IPS-20b (cell line): Measurements from ENCODE around the gene SLC39A3.

Experiments used
- H3K27ac ChIP-seq: one replicate; pipeline ENCODE4 v1.5.1; 2013; ENCODE audit warnings: low read length
- H3K27me3 ChIP-seq: 2 replicates; pipeline ENCODE4 v1.6.1; 2013; ENCODE audit warnings: mild to moderate bottlenecking, low read length, inconsistent platforms; ENCODE audit not compliant: insufficient read depth
- H3K36me3 ChIP-seq: 2 replicates; pipeline ENCODE4 v1.6.1; 2013; ENCODE audit warnings: low read depth, mild to moderate bottlenecking, inconsistent platforms, low read length, moderate library complexity; ENCODE audit not compliant: insufficient read depth
- H3K4me1 ChIP-seq: 2 replicates; pipeline ENCODE4 v1.6.1; 2013; ENCODE audit warnings: mild to moderate bottlenecking, control low read depth, inconsistent platforms, low read length, moderate library complexity; ENCODE audit not compliant: insufficient read depth
- H3K4me3 ChIP-seq: 2 replicates; pipeline ENCODE4 v1.5.1; 2013; ENCODE audit warnings: mild to moderate bottlenecking, low read length, inconsistent platforms
- H3K9ac ChIP-seq: 2 replicates; pipeline ENCODE4 v1.6.1; 2013; ENCODE audit warnings: low read depth, mild to moderate bottlenecking, inconsistent platforms, low read length, moderate library complexity
- H3K9me3 ChIP-seq: 2 replicates; pipeline ENCODE4 v1.6.1; 2013; ENCODE audit warnings: mild to moderate bottlenecking, low read depth, low read length, inconsistent platforms; ENCODE audit not compliant: insufficient read depth

Gene SLC39A3

DNA sequence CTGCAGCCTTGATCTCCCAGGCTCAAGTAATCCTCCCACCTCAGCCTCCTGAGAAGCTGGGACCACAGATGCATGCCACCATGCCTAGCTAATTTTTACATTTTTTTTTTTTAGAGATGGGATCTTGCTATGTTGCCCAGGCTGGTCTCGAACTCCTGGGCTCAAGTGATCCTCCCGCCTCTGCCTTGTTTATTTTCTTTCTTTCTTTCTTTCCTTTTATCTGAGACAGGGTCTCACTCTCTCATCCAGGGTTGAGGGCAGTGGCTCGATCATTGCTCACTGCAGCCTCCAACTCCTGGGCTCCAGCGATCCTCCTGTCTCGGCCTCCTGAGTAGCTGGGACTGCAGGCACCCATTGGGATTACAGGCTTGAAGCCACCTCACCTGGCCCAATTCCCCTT is 33.6 kb downstream of the SLC39A3 start:
- Histone ChIP-seq H3K4me3 (no peak overlapping the region), H3K4me1 (peaks cover 7% of the 10 kb centered on the region; the same call in 1 of the 2 replicates), H3K9ac (no peak overlapping the region), H3K36me3 (no peaks in the 10 kb centered on the region), H3K27me3 (peaks cover 11% of the 10 kb centered on the region), H3K9me3 (no peaks in the 10 kb centered on the region), H3K27ac (no peak overlapping the region)

DNA sequence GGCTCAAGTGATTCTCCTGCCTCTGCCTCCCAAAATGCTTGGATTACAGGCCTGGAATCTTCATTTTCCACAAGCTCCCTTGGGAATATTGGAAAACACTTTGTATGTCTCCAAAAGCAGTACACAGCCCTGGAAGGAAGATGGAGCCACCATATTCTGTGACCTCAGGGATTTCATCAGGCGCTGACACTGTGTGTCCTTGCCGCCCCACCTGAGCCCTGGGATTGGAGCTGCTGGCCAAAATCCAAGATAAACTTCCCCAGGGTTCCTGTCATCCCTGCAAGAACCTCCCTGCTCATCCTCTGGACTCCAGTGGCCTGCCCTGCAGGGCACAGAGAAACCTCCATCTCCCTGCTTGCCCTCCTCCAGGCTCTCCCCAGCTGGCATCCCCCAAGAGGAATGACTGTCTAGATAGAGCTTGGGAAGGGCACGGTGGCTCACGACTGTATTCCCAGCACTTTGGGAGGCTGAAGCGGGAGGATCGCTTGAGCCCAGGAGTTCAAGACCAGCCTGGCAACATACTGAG is 36.1 kb downstream of the SLC39A3 start:
- Histone ChIP-seq H3K9me3 (no peaks in the 10 kb centered on the region), H3K4me1 (peaks cover 16% of the 10 kb centered on the region; the same call in 1 of the 2 replicates), H3K36me3 (no peaks in the 10 kb centered on the region), H3K27me3 (peaks cover 28% of the 10 kb centered on the region), H3K4me3 (no peak overlapping the region), H3K9ac (no peak overlapping the region), H3K27ac (no peak overlapping the region)

DNA sequence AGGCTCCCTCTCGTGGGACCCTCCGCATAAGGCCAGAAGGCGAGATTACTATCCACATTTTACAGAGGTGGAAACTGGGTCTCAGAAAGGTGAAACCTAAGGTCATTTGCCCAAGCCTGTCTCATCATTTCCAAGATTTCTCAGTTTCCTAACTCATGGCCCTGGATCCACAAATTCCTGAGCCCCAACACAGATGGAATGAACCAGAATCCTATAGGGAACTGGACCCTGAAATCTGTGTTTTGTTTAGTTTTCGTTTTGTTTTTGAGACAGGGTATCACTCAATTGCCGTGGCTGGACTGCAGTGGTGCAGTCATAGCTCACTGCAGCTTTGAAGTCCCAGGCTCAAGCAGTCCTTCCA is 36.8 kb downstream of the SLC39A3 start:
- Histone ChIP-seq H3K27me3 (peaks cover 28% of the 10 kb centered on the region), H3K36me3 (no peaks in the 10 kb centered on the region), H3K4me3 (no peak overlapping the region), H3K9ac (no peak overlapping the region), H3K4me1 (peaks cover 16% of the 10 kb centered on the region; the same call in 1 of the 2 replicates), H3K27ac (no peak overlapping the region), H3K9me3 (no peaks in the 10 kb centered on the region)

DNA sequence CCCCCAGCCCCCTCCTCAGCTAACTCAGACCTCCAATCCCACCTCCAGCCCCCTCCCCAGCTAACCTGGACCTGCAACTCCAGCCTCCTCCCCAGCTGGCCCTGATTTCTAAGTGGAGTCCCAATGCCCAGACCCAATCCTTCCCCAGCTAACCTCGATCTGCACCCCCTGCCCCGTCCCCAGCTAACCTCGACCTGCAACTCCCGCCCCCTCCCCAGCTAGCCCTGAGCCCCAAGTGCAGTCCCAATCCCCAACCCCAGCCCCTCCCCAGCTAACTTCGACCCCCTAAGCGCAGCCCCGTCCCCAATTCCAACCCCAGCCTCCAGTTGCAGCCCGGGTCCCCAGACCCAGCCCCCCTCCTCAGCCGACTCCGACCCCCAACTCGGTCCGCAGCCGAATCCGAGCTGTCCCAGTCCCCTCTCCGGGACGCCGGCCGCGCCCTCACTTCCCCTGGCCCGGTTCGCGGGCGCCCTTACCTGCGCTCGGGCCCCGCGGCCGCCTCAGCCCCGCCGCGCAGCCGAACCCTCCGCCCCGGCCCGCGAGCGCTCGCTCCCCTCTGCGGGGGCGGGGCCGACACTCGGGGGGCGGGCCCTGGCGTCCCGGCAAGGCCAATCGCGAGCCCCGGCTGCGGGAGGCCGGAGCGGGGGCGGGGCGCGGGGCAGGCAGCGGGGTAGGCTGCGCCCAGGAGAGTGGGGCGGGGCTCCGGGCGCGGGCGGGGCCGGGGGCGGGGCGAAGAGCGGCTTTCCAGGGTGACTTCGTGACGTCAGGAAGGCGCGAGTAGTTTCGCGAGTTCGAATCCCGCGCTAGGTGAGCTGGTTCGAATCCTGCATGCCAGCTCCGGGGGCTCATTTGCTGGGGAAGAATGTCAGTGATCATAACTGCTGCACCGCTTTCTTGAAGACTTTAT is 37.4 kb downstream of the SLC39A3 start, which contains the start of gene GNG7:
TSS of gene GNG7 (minus strand) at position 525 of the 907 bp plus-strand sequence. CDS start 182,006 bp downstream, outside the sequence.
- no peak within 1 kb of the TSS for H3K27ac ChIP-seq
- H3K4me3 ChIP-seq: peak within 1 kb of the TSS; percentile 79
- H3K27me3 ChIP-seq: peaks cover 28% of the 10 kb centered on the region
- no peaks in the 10 kb centered on the region for H3K9me3 ChIP-seq
- peak within 1 kb of the TSS; percentile 48; the same call in 1 of the 2 replicates for H3K9ac ChIP-seq
- no peaks in the 10 kb centered on the region for H3K36me3 ChIP-seq
- H3K4me1 ChIP-seq: peaks cover 16% of the 10 kb centered on the region; the same call in 1 of the 2 replicates

DNA sequence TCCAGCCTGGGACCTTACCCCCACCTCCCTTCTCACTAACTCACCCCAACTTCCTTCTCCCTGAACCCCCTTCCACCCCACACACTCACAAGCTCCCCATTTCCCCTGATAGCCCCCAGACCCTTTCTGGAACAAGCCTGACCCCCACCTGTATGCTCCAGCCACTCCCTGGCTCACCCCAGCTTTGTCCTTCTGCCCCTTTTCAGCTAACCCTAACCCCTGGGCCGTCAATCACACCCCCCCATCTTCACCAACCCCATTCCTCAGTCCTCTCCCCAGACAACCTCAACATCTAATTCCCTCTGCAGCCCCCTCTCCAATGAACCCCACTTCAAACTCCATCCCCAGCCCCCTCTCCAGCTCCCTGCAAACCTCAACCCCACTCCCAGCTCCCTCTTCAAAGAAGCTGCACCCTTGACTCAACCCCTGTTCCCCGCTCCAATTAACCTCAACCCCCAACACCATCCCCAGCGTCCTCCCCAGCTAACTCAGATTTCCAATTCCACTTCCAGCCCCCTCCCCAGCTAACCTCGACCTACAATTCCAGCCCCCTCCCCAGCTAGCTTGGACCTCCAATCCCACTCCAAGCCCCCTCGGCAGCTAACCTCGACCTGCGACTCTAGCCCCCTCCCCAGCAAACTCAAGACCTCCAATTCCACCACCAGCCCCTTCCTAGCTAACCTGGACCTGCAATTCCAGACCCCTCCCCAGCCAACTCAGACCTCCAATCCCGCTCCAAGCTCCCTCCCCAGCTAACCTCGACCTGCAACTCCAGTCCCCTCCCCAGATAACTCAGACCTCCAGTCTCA is 38.3 kb downstream of the SLC39A3 start:
- Histone ChIP-seq H3K27ac (no peak overlapping the region), H3K27me3 (peaks cover 28% of the 10 kb centered on the region), H3K36me3 (no peaks in the 10 kb centered on the region), H3K4me3 (peak overlapping the region; percentile 79), H3K9me3 (no peaks in the 10 kb centered on the region), H3K4me1 (peaks cover 16% of the 10 kb centered on the region; the same call in 1 of the 2 replicates), H3K9ac (peak overlapping the region; percentile 48; the same call in 1 of the 2 replicates)

DNA sequence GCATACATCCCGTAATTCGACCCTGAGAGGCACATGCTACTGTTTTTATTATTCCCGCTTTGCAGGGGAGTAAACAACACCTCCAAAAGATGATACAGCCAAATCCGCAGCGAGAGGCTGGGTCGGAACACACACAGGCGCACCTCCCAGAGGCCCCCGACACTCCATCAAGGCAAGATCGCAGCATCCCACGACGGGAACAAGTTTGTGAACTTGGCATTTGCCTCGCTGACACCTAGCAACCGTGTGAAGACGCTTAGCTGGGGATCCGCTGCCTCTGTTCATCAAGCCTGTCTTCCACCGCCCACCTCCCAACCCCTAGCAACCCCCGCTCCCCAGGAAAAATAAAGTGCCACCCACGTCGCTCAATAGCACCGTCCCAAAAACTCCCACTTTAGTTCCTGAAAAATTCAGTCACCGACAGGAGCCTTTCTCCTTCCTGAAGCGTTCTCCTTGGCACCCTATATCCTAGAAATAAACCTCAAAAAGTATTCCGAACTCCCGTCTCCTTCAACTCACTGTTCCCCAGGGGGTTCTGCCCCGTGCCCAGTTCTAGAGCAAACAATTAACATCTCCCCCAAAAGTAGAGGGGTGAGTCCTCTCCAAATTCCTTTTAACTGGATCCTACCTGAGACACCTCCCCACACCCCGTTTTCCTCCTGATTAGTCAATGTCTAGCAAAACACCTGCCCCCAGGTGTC is 39.0 kb downstream of the SLC39A3 start:
- Histone ChIP-seq H3K9me3 (no peaks in the 10 kb centered on the region), H3K9ac (no peak overlapping the region), H3K4me1 (peaks cover 16% of the 10 kb centered on the region; the same call in 1 of the 2 replicates), H3K36me3 (no peaks in the 10 kb centered on the region), H3K27me3 (peaks cover 28% of the 10 kb centered on the region), H3K4me3 (peak overlapping the region; percentile 26; the same call in 1 of the 2 replicates), H3K27ac (no peak overlapping the region)

DNA sequence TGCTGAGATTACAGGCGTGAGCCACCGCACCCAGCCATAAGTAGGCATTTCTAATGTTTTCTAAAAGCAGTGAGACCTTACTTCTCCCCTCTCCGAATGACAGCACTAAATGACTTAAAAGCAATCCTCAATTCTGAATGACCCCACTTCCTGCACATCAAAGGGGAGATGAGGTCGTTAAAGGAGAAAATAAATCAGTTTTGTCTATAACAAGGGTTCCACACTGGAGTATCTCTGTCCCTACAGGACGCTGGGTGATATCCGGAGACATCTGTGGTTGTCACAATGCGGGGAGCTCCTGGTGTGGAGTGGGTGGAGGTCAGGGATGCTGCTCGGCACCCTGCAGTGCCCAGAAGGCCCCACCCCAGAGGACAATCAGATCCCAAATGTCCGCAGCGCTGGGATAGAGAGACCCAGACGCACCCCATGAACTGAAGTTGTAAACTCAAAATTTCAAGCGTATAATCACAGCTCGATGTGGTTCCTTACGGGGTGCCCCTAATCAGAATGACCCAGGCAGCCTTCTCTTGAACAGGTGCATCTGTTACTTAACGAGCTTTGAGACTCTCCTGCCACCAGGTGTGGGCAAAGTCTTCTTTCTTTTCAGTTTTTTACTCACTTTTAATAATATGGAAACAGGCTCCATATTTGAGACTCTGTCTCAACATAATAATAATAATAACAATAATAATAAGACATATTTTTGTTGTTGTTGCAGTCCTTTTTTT is 40.2 kb downstream of the SLC39A3 start:
- Histone ChIP-seq H3K9ac (no peak overlapping the region), H3K4me1 (peaks cover 16% of the 10 kb centered on the region; the same call in 1 of the 2 replicates), H3K9me3 (no peaks in the 10 kb centered on the region), H3K27me3 (peaks cover 28% of the 10 kb centered on the region), H3K27ac (no peak overlapping the region), H3K36me3 (no peaks in the 10 kb centered on the region), H3K4me3 (no peak overlapping the region)

DNA sequence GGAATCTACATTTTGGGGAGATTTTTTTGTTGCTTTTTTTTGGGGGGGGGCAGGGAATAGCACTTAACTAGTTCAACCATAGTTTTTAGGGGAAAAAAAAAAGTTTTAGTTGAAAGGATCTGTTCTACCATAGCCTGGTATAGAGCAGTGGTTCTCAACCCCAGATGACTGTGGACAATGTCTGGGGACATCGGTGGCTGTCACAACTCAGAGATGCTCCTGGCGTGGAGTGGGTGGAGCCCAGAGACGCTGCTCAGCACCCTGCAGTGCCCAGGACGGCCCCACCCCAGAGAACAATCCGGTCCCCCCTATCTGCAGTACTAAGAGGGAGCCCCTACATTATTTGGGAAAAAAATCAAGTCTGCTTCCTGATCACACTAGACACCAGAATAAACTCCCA is 45.6 kb downstream of the SLC39A3 start:
- Histone ChIP-seq H3K4me1 (no peaks in the 10 kb centered on the region), H3K9me3 (no peaks in the 10 kb centered on the region), H3K4me3 (no peak overlapping the region), H3K9ac (no peak overlapping the region), H3K27ac (no peak overlapping the region), H3K27me3 (no peaks in the 10 kb centered on the region), H3K36me3 (no peaks in the 10 kb centered on the region)

DNA sequence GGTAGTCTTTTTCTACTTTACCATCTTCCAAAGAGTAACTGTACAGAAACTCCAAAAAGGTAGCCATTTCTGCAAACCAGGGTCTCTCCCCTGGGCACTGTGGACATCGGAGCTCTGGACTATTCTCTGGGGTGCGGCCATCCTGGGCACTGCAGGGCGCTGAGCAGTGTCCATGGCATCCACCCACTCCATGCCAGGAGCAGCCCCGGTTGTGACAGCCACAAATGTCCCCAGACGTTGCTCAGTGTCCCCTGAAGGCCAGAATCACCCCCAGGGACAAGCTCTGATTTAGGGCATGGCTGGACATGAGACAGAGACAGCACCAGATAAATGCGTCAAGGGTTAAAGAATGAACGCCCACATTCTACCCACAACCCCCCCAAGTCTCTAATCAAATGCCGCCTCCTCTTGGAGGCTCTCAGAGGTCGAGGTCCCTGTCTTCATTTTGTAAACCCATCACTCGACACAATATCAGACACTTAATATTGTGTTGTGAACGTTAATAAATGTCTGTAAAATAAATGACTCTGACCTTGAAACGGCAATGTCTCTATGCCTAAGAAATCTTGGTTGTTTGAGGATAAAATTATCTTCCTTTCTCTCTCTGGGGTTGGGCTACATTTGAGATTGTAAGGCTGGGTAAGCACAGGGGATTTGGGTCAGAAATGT is 46.2 kb downstream of the SLC39A3 start:
- no peaks in the 10 kb centered on the region for H3K9me3 ChIP-seq
- no peak overlapping the region for H3K27ac ChIP-seq
- H3K4me3 ChIP-seq: no peak overlapping the region
- H3K4me1 ChIP-seq: no peaks in the 10 kb centered on the region
- H3K36me3 ChIP-seq: no peaks in the 10 kb centered on the region
- no peaks in the 10 kb centered on the region for H3K27me3 ChIP-seq
- no peak overlapping the region for H3K9ac ChIP-seq

DNA sequence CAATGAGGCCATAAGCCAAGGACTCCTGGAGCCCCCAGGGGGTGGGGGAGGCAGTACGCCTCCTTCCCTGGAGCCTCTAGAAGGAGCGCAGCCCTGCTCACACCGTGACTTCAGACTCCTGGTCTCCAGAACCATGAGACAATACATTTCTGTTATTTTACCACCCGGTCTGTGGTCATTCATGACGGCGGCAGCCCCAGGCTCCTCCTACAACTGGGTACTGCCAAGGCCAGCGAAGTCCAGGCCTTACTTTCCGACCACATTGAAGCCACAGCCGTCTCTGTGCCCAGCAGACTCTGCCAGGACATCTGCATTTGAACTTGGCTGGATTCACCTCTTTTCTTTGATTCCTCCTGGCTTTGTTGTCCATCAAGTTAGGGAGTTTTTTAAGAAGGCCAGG is 47.9 kb downstream of the SLC39A3 start:
- no peak overlapping the region for H3K9ac ChIP-seq
- no peaks in the 10 kb centered on the region for H3K4me1 ChIP-seq
- H3K27me3 ChIP-seq: no peaks in the 10 kb centered on the region
- no peak overlapping the region for H3K4me3 ChIP-seq
- no peak overlapping the region for H3K27ac ChIP-seq
- no peaks in the 10 kb centered on the region for H3K36me3 ChIP-seq
- H3K9me3 ChIP-seq: no peaks in the 10 kb centered on the region
